Suprapubic skin (tissue), 4 donors: Measurements from ENCODE around the gene HEPACAM.

Experiments used
- POLR2A ChIP-seq, 2 donors: fragments of 450-650 bp; IDR thresholded peaks; one replicate each; pipeline ENCODE4 v1.6.1; 2017; ENCODE audit warnings: antibody characterized with exemption in 2 of 2, mild to moderate bottlenecking in 2 of 2, moderate library complexity in 2 of 2
- POLR2AphosphoS5 ChIP-seq, 3 donors: sonication (generic); formaldehyde crosslinking; IDR thresholded peaks; one replicate each; pipeline ENCODE4 v1.6.1; 2017; ENCODE audit warnings: antibody characterized with exemption in 3 of 3
- TF ChIP-seq, protein P1 (sequence below), 2 donors: fragments of 200-600 bp in 1 of 2; fragments of 450-650 bp in 1 of 2; sonication (generic) in 1 of 2; IDR thresholded peaks; one replicate each; pipeline ENCODE4 v1.5.1; 2016 to 2019; ENCODE audit warnings: antibody characterized with exemption in 2 of 2, mild to moderate bottlenecking in 1 of 2, moderate library complexity in 1 of 2

DNA sequence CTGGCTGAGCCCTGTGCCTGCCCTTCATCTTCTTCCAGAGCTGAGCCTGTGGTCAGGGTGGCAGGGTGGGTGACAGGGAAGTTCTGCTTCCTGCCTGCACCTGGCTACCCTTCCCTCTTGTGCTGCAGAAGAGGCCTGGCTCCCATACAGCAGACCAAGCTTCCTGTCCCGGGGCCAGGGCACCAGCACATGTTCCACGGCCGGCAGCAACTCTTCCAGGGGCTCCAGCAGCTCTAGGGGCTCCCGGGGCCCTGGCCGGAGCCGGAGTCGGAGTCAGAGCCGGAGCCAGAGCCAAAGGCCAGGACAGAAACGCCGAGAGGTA lies 55.6 kb downstream of the HEPACAM start:
- TF ChIP-seq POLR2A (IDR thresholded peaks at IDR 0.05) (no peak), POLR2AphosphoS5 (IDR thresholded peaks at IDR 0.05) (no peak)
- TF ChIP-seq, protein P1, sequence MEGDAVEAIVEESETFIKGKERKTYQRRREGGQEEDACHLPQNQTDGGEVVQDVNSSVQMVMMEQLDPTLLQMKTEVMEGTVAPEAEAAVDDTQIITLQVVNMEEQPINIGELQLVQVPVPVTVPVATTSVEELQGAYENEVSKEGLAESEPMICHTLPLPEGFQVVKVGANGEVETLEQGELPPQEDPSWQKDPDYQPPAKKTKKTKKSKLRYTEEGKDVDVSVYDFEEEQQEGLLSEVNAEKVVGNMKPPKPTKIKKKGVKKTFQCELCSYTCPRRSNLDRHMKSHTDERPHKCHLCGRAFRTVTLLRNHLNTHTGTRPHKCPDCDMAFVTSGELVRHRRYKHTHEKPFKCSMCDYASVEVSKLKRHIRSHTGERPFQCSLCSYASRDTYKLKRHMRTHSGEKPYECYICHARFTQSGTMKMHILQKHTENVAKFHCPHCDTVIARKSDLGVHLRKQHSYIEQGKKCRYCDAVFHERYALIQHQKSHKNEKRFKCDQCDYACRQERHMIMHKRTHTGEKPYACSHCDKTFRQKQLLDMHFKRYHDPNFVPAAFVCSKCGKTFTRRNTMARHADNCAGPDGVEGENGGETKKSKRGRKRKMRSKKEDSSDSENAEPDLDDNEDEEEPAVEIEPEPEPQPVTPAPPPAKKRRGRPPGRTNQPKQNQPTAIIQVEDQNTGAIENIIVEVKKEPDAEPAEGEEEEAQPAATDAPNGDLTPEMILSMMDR (IDR thresholded peaks at IDR 0.05) = no peak
